HEK293 (cell line): ENCODE measurements around the gene AGAP3.

Experiments used
- CTCF ChIA-PET: fragments of 350-600 bp; formaldehyde crosslinking; extraction: SDS; loops from one replicate; lab custom pipeline; 2021; ENCODE audit warnings: antibody characterized with exemption; lab: Yijun Ruan, JAX
- POLR2A ChIA-PET: fragments of 300-600 bp; formaldehyde crosslinking; extraction: SDS; loops from one replicate; lab custom pipeline; 2020; ENCODE audit warnings: antibody characterized with exemption, inconsistent platforms; lab: Yijun Ruan, JAX
- H3K27ac ChIP-seq: fragments of 200-500 bp; sonication (Bioruptor generic); 2 replicates; pipeline ENCODE4 v1.5.1; 2014; ENCODE audit warnings: low read depth, low read length, control low read depth, inconsistent platforms; ENCODE audit errors: extremely low read depth
- H3K36me3 ChIP-seq, 2 experiments: fragments of 200-500 bp in 1 of 2; sonication (Bioruptor generic) in 1 of 2; 1 replicate in 1 of 2; 2 replicates in 1 of 2; pipeline ENCODE4 v1.5.1; 2014 to 2017; ENCODE audit warnings: inconsistent platforms in 2 of 2, low read length in 2 of 2; ENCODE audit not compliant: control insufficient read depth in 2 of 2, insufficient read depth in 1 of 2
- H3K4me1 ChIP-seq: fragments of 200-500 bp; sonication (Bioruptor generic); 2 replicates; pipeline ENCODE4 v1.5.1; 2014; ENCODE audit warnings: mild to moderate bottlenecking, low read length, inconsistent platforms; ENCODE audit not compliant: control insufficient read depth, insufficient read depth
- H3K4me3 ChIP-seq: 2 replicates; pipeline ENCODE4 v1.5.1; 2011; ENCODE audit warnings: low read depth, mild to moderate bottlenecking, control low read depth, low read length, moderate library complexity
- H3K9me3 ChIP-seq: fragments of 200-500 bp; sonication (Bioruptor generic); 2 replicates; pipeline ENCODE4 v1.5.1; 2014; ENCODE audit warnings: low read depth, low read length, inconsistent platforms; ENCODE audit not compliant: control insufficient read depth, insufficient read depth
- BCL11A ChIP-seq: fragments of 450-650 bp; formaldehyde crosslinking; IDR thresholded peaks from 2 replicates; pipeline ENCODE4 v1.5.1; 2016; ENCODE audit warnings: low read depth, missing biosample characterization, missing genetic modification characterization
- HOXD13 ChIP-seq: sonication (generic); formaldehyde crosslinking; IDR thresholded peaks from 2 replicates; pipeline ENCODE4 v1.8.0; 2022; ENCODE audit warnings: missing genetic modification reagents, borderline replicate concordance
- KLF1 ChIP-seq: fragments of 450-650 bp; formaldehyde crosslinking; IDR thresholded peaks from 2 replicates; pipeline ENCODE4 v1.5.1; 2016; ENCODE audit warnings: missing biosample characterization, missing genetic modification characterization
- KLF9 ChIP-seq: fragments of 450-650 bp; formaldehyde crosslinking; IDR thresholded peaks from 2 replicates; pipeline ENCODE4 v1.5.1; 2016; ENCODE audit warnings: missing biosample characterization, missing genetic modification characterization, low read depth
- MZF1 ChIP-seq: fragments of 450-650 bp; formaldehyde crosslinking; IDR thresholded peaks from 2 replicates; pipeline ENCODE4 v1.5.1; 2017; ENCODE audit warnings: missing biosample characterization, missing genetic modification characterization, borderline replicate concordance
- RBAK ChIP-seq: fragments of 450-650 bp; formaldehyde crosslinking; IDR thresholded peaks from 2 replicates; pipeline ENCODE4 v1.5.1; 2016; ENCODE audit warnings: missing biosample characterization, missing genetic modification characterization
- REPIN1 ChIP-seq: fragments of 450-650 bp; formaldehyde crosslinking; IDR thresholded peaks from 2 replicates; pipeline ENCODE4 v1.5.1; 2017; ENCODE audit warnings: missing biosample characterization, missing genetic modification characterization, low read depth
- TCF7L2 ChIP-seq: IDR thresholded peaks from 2 replicates; pipeline ENCODE4 v1.6.1; 2011; ENCODE audit warnings: low read depth, mild to moderate bottlenecking, inconsistent platforms, low read length, moderate library complexity, borderline replicate concordance
- WT1 ChIP-seq: fragments of 450-650 bp; formaldehyde crosslinking; IDR thresholded peaks from 2 replicates; pipeline ENCODE4 v1.5.1; 2016; ENCODE audit warnings: missing biosample characterization, missing genetic modification characterization
- YY1 ChIP-seq: fragments of 450-650 bp; formaldehyde crosslinking; IDR thresholded peaks from 2 replicates; pipeline ENCODE4 v1.5.1; 2018; ENCODE audit warnings: missing biosample characterization, missing genetic modification characterization
- ZBTB26 ChIP-seq: fragments of 450-650 bp; formaldehyde crosslinking; optimal IDR thresholded peaks from 2 replicates; pipeline ENCODE3; 2016; ENCODE audit warnings: missing biosample characterization, mild to moderate bottlenecking, missing genetic modification characterization
- ZBTB7A ChIP-seq: fragments of 450-650 bp; formaldehyde crosslinking; IDR thresholded peaks from 2 replicates; pipeline ENCODE4 v1.5.1; 2016; ENCODE audit warnings: low read depth, missing biosample characterization, missing genetic modification characterization
- ZEB2 ChIP-seq: fragments of 450-650 bp; formaldehyde crosslinking; IDR thresholded peaks from 2 replicates; pipeline ENCODE4 v1.5.1; 2016; ENCODE audit warnings: missing biosample characterization, missing genetic modification characterization
- ZNF140 ChIP-seq: fragments of 450-650 bp; formaldehyde crosslinking; IDR thresholded peaks from 2 replicates; pipeline ENCODE4 v1.5.1; 2016; ENCODE audit warnings: missing biosample characterization, missing genetic modification characterization
- ZNF175 ChIP-seq: fragments of 450-650 bp; formaldehyde crosslinking; IDR thresholded peaks from 2 replicates; pipeline ENCODE4 v1.5.1; 2016; ENCODE audit warnings: missing biosample characterization, missing genetic modification characterization
- ZNF19 ChIP-seq: fragments of 450-650 bp; formaldehyde crosslinking; IDR thresholded peaks from 2 replicates; pipeline ENCODE4; 2016; ENCODE audit warnings: missing biosample characterization, missing genetic modification characterization, low read depth
- ZNF2 ChIP-seq: fragments of 450-650 bp; formaldehyde crosslinking; IDR thresholded peaks from 2 replicates; pipeline ENCODE4 v1.5.1; 2016; ENCODE audit warnings: missing biosample characterization, missing genetic modification characterization
- ZNF221 ChIP-seq: fragments of 450-650 bp; formaldehyde crosslinking; IDR thresholded peaks from 2 replicates; pipeline ENCODE4 v1.5.1; 2017; ENCODE audit warnings: missing biosample characterization, missing genetic modification characterization, borderline replicate concordance
- ZNF274 ChIP-seq, 2 experiments: fragments of 200-500 bp in 1 of 2; fragments of 450-650 bp in 1 of 2; sonication (Bioruptor generic) in 1 of 2; formaldehyde crosslinking in 1 of 2; IDR thresholded peaks; 2 replicates each; pipeline versions ENCODE4 v1.5.1 to v1.6.1; 2014 to 2016; ENCODE audit warnings: borderline replicate concordance in 1 of 2, inconsistent platforms in 1 of 2, low read length in 1 of 2, missing biosample characterization in 1 of 2, missing genetic modification characterization in 1 of 2
- ZNF341 ChIP-seq: fragments of 450-650 bp; formaldehyde crosslinking; IDR thresholded peaks from 2 replicates; pipeline ENCODE4; 2016; ENCODE audit warnings: low read depth, missing biosample characterization, missing genetic modification characterization
- ZNF354C ChIP-seq: fragments of 450-650 bp; formaldehyde crosslinking; IDR thresholded peaks from 2 replicates; pipeline ENCODE4 v1.5.1; 2016; ENCODE audit warnings: missing biosample characterization, missing genetic modification characterization, low read depth, borderline replicate concordance
- ZNF501 ChIP-seq: fragments of 450-650 bp; formaldehyde crosslinking; IDR thresholded peaks from 2 replicates; pipeline ENCODE4 v1.5.1; 2016; ENCODE audit warnings: missing biosample characterization, missing genetic modification characterization
- ZNF510 ChIP-seq: fragments of 450-650 bp; formaldehyde crosslinking; IDR thresholded peaks from 2 replicates; pipeline ENCODE4 v1.5.1; 2018; ENCODE audit warnings: mild to moderate bottlenecking, missing genetic modification characterization, missing biosample characterization; ENCODE audit not compliant: insufficient replicate concordance
- ZNF560 ChIP-seq: fragments of 450-650 bp; formaldehyde crosslinking; IDR thresholded peaks from 2 replicates; pipeline ENCODE4 v1.5.1; 2017; ENCODE audit warnings: missing biosample characterization, missing genetic modification characterization, borderline replicate concordance
- ZNF596 ChIP-seq: fragments of 450-650 bp; IDR thresholded peaks from 2 replicates; pipeline ENCODE4 v1.5.0; 2018; ENCODE audit warnings: missing biosample characterization, mild to moderate bottlenecking, missing genetic modification characterization, moderate library complexity
- ZNF600 ChIP-seq: fragments of 450-650 bp; formaldehyde crosslinking; IDR thresholded peaks from 2 replicates; pipeline ENCODE4 v1.5.1; 2016; ENCODE audit warnings: missing biosample characterization, missing genetic modification characterization
- ZNF623 ChIP-seq: fragments of 450-650 bp; formaldehyde crosslinking; IDR thresholded peaks from 2 replicates; pipeline ENCODE4 v1.5.1; 2016; ENCODE audit warnings: missing biosample characterization, missing genetic modification characterization
- ZNF701 ChIP-seq: fragments of 450-650 bp; formaldehyde crosslinking; IDR thresholded peaks from 2 replicates; pipeline ENCODE4 v1.5.1; 2016; ENCODE audit warnings: missing biosample characterization, missing genetic modification characterization
- ZNF777 ChIP-seq: fragments of 450-650 bp; formaldehyde crosslinking; IDR thresholded peaks from 2 replicates; pipeline ENCODE4 v1.5.1; 2017; ENCODE audit warnings: missing biosample characterization, missing genetic modification characterization, borderline replicate concordance
- ZNF785 ChIP-seq: fragments of 450-650 bp; formaldehyde crosslinking; IDR thresholded peaks from 2 replicates; pipeline ENCODE4 v1.5.1; 2016; ENCODE audit warnings: missing biosample characterization, missing genetic modification characterization
- ZNF837 ChIP-seq: fragments of 450-650 bp; formaldehyde crosslinking; IDR thresholded peaks from 2 replicates; pipeline ENCODE4 v1.5.1; 2016; ENCODE audit warnings: missing biosample characterization, missing genetic modification characterization

The AGAP3 gene

GRCh38 chr7:151128144-151128543 is 41.9 kb downstream of the AGAP3 start:
- H3K4me3 ChIP-seq = no peak overlapping the region
- CTCF ChIA-PET = interaction anchor here (1.2 kb wide), 1 partner anchor 13 kb away, joined by 3 read pairs; no protein-coding TSS in a partner anchor
- H3K36me3 ChIP-seq = peaks cover 0 to 92% of the 10 kb centered on the region in 2 experiments; a peak in 1 of 3 replicates
- POLR2A ChIA-PET = interaction anchor here (0.5 to 0.6 kb wide), 2 partner anchors 111 to 181 kb away, joined by 3 to 5 read pairs; no protein-coding TSS in a partner anchor
- no peak overlapping the region for H3K27ac ChIP-seq
- H3K4me1 ChIP-seq = no peaks in the 10 kb centered on the region
- no peaks in the 10 kb centered on the region for H3K9me3 ChIP-seq
- no peak for TF ChIP-seq ZNF221 (tag by site-specific recombination)
- no peak for TF ChIP-seq KLF9 (tag by site-specific recombination)
- peak; percentile 44 for TF ChIP-seq ZNF341 (tag by site-specific recombination)

- CTCF ChIA-PET = interaction anchor here (1.2 to 1.4 kb wide), 2 partner anchors 13 to 45 kb away, joined by 3 to 5 read pairs; no protein-coding TSS in a partner anchor
- TF ChIP-seq ZBTB26 (tag by site-specific recombination) (no peak), HOXD13 (no peak), ZNF2 (no peak), REPIN1 (tag by site-specific recombination) (no peak), TCF7L2 (no peak), ZNF785 (no peak), ZNF560 (no peak), ZNF274 (IDR thresholded peaks at IDR 0.05; ENCODE audit: low read length) (no peak), ZNF274 (tag by site-specific recombination; IDR thresholded peaks at IDR 0.05; ENCODE audit: borderline replicate concordance) (no peak), ZNF510 (tag by site-specific recombination) (no peak), ZNF354C (tag by site-specific recombination) (no peak), RBAK (tag by site-specific recombination) (no peak), ZNF777 (tag by site-specific recombination) (no peak)
- TF ChIP-seq, all 188 proteins: peak for 0
- no peaks in the 10 kb centered on the region for H3K9me3 ChIP-seq
- H3K36me3 ChIP-seq = peaks cover 0 to 92% of the 10 kb centered on the region in 2 experiments; a peak in 1 of 3 replicates
- H3K4me3 ChIP-seq = no peak overlapping the region
- H3K4me1 ChIP-seq = no peaks in the 10 kb centered on the region
- POLR2A ChIA-PET = interaction anchor here (0.6 kb wide), 1 partner anchor 1203 kb away, joined by 7 read pairs; no protein-coding TSS in a partner anchor
- no peak overlapping the region for H3K27ac ChIP-seq
These were observed 42.4 kb downstream of the AGAP3 start for GRCh38 chr7:151128716-151129115.

- ChIA-PET POLR2A (interaction anchor here (0.6 kb wide), 1 partner anchor 1202 kb away, joined by 7 read pairs; no protein-coding TSS in a partner anchor), CTCF (interaction anchor here (0.7 to 1.5 kb wide), 5 partner anchors 9 to 93 kb away, joined by 3 to 5 read pairs (median 3); no protein-coding TSS in a partner anchor)
- TF ChIP-seq ZNF354C (tag by site-specific recombination) = no peak
- no peak for TF ChIP-seq KLF1
- no peak for TF ChIP-seq ZNF837 (tag by site-specific recombination)
- TF ChIP-seq ZNF19 (tag by site-specific recombination) = no peak
- TF ChIP-seq WT1 = no peak
- TF ChIP-seq ZNF701 (tag by site-specific recombination) = no peak
- no peak for TF ChIP-seq ZNF596
- no peak for TF ChIP-seq YY1 (tag by site-specific recombination)
- TF ChIP-seq ZNF600 (tag by site-specific recombination) = no peak
- TF ChIP-seq ZBTB7A (tag by site-specific recombination) = no peak
- no peak for TF ChIP-seq ZNF623 (tag by site-specific recombination)
- TF ChIP-seq ZNF140 = no peak
- no peak for TF ChIP-seq MZF1 (tag by site-specific recombination)
- TF ChIP-seq ZNF175 = no peak
- TF ChIP-seq ZNF501 (tag by site-specific recombination) = no peak
- no peak for TF ChIP-seq ZEB2 (tag by site-specific recombination)
- no peak for TF ChIP-seq BCL11A (tag by site-specific recombination)
These were observed 43.1 kb downstream of the AGAP3 start for GRCh38 chr7:151129117-151129959.

More at GRCh38 chr7:151129117-151129959, 43.1 kb downstream of the AGAP3 start:
- H3K4me3 ChIP-seq = no peak overlapping the region
- no peaks in the 10 kb centered on the region for H3K4me1 ChIP-seq
- H3K27ac ChIP-seq = no peak overlapping the region
- peaks cover 0 to 93% of the 10 kb centered on the region in 2 experiments; a peak in 1 of 3 replicates for H3K36me3 ChIP-seq
- no peaks in the 10 kb centered on the region for H3K9me3 ChIP-seq
